ENCODE results near the gene CHMP6. TPM values are rescaled to one million over a fixed set of nuclear protein-coding genes. Genes with fewer than 3 reads are reported as not detected.

CHMP6 gene
- total RNA-seq, 1 experiment from 2014 or later, result 19.7 TPM

GRCh38 chr17:80992077-80992947, 671 bp downstream of the CHMP6 start:
- no peak for DNase-seq (ENCODE audit: low read depth)

DNA sequence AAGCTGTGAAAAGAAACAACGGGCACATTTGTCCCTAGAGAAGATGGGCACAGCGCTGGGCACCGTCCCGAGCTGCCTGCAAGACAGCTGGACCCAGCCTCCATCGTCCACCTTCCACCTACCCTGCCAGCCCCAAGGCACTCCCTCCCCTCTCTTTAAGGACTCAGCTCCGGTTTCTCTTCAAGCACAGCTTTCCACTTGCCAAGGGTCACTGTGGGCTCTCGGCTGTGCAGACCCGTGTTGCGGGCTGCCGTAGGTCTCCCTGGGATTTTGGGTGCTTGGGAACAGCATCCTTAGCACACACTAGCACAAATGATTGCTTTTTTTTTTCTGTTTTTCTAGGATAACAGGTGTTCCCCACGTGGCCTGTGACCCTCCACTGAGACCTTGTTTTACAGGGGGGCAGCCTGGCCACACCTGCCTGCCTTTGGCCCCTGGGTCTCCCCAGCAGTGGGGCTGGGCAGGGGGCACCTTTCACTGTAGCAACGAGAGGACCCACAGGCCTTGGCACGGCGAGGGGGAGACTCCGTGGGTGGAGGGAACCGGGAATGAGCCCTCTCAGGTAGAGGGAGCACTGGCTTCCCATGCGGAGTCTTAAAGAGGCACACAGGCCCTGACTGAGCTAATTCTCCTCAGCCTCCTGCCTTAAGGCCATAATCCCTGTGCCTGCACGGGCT, 1.4 kb downstream of the CHMP6 start:
- DNase-seq (ENCODE audit: low read depth), result no peak

- DNase-seq (ENCODE audit: low read depth), result no peak
These were observed 3.5 kb downstream of the CHMP6 start for GRCh38 chr17:80995131-80995530.

DNA sequence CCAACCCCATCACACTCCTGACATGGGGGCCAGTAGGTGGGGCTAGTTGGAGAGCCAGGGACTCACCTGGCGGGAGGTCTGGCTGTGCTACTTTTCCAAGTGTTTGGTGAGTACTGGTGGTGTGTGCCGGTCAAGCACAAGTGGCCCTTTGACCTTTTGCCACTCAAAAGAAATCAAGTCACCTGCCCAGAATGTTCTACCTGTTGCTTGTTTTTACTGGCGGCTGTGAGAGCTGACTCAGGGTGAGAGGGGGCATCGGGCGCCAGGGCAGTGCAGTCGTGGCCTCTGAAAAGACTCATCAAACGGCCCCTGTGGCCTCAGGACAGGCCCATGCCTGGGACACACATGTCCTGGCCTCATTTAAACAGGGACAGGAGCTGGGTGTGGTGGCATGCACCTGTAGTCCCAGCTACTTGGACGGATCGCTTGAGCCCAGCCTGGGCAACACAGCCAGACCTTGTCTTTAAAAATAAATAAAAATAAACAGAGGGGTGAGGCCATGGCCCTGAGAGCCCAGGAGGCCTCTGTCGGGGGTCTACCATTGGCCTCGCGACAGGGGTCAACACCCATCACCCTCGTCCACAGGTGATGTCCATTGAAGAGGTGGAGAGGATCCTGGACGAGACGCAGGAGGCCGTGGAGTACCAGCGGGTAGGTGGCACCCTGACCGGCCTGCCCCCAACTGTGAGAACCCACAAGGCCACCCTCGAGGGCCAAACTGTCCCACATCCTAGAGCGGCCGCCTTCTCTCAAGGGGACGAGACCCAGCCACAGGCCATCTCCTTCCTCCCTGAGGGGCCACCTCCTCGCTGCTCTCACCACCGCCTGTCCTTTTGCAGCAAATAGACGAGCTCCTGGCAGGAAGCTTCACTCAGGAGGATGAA, 5.0 kb downstream of the CHMP6 start:
- no peak for DNase-seq (ENCODE audit: low read depth)

DNA sequence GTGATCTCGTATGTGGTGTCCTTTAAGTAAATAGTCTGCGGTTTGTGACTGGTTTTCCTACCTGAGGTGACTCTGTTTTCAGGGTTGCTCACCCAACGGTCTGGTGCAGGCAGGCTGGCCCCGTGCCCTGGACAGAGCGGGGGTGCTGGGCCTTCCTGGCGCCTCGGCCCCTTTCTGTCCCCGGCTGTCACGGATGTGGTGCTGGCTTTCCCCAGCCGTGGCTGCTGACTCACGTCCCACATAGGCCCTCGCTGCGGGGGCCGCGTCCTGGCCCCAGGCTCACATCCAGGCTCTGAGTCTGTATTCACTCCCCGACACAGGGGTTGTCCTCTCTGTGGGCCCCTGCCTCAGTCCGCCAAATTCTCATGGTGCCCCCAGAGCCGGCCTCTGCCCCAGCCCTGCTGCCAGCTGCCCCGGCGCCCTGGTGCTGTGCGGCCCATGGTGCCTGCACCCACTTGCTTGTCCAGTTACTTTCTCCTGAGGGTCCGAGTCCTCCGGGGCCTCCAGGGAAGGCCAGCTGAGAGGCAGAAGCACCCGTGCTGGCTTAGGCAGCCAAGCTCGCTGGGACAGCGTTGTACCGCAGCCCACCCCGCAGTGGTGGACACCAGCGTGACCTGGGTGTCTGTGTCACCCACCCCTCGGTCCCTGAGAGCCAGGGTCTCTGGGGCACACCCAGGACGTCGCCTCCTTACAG, 5.9 kb downstream of the CHMP6 start:
- DNase-seq (ENCODE audit: low read depth), result peak; percentile 81

DNA sequence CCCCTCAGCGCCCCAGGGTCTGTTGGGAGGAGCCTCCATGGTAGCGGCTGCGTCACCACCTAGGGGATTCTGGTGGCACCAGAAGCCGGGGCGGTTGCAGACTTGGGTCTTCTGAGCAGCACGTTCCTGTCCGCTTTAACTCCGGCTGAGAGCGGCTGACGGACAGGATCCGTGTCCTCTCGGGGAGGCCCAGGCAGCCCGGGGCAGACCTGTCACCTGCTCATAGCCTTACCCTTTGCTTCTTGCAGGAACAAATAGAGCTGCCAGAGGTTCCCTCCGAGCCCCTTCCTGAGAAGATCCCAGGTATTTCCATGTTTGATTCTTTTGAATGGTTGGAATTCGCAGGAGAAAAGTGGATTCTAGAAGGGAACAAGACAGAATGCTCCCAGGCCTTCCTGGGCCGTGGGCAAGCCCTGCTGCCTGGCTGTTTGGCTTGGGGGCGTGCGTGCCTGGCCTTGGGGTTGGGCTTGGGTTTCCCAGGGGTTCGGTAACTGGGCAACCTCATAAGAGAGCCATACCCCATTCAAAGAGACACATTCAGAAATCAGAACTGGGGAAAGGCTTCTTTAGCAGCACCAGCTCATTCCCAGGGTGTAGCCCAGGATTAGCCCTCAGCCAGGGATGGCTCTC, 6.6 kb downstream of the CHMP6 start:
- no peak for DNase-seq (ENCODE audit: low read depth)

- DNase-seq (ENCODE audit: low read depth), result no peak
These were observed 7.3 kb downstream of the CHMP6 start for GRCh38 chr17:80998748-80999535.

- no peak for DNase-seq (ENCODE audit: low read depth)
These were observed 8.1 kb downstream of the CHMP6 start for GRCh38 chr17:80999536-81000333.

GRCh38 chr17:81000334-81000630, 8.6 kb downstream of the CHMP6 start:
- DNase-seq (ENCODE audit: low read depth), result no peak

- DNase-seq (ENCODE audit: low read depth), result no peak
These were observed 9.2 kb downstream of the CHMP6 start for GRCh38 chr17:81000631-81001357.

GRCh38 chr17:81002013-81002384, 10.4 kb downstream of the CHMP6 start:
- DNase-seq (ENCODE audit: low read depth), result no peak

- DNase-seq (ENCODE audit: low read depth), result peak; percentile 73
These were observed 11.0 kb downstream of the CHMP6 start for GRCh38 chr17:81002409-81003361.

- no peak for DNase-seq (ENCODE audit: low read depth)
These were observed 12.3 kb downstream of the CHMP6 start for GRCh38 chr17:81003711-81004475.

DNA sequence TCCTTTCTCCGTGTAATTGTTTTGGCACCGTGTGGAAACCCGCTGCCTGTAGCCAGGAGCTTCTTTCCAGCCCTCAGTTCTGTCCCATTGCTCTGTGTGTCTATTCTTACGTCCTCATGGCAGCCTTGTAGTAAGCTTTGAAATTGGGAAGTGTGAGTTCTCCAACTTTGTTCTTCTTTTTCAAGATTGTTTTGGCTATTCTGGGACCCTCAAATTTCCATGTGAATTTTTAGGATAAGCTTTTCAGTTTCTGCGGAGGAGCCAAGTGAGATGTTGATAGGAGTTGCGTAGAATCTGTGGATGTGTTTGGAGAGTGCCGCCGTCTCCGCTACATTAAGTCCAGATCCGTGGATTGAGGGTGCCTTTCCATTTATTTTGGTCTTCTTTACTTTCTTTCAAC, 15.2 kb downstream of the CHMP6 start:
- DNase-seq (ENCODE audit: low read depth), result no peak

GRCh38 chr17:81008140-81008539, 16.5 kb downstream of the CHMP6 start:
- DNase-seq (ENCODE audit: low read depth), result no peak

- no peak for DNase-seq (ENCODE audit: low read depth)
These were observed 17.5 kb downstream of the CHMP6 start for GRCh38 chr17:81009136-81009535.

DNA sequence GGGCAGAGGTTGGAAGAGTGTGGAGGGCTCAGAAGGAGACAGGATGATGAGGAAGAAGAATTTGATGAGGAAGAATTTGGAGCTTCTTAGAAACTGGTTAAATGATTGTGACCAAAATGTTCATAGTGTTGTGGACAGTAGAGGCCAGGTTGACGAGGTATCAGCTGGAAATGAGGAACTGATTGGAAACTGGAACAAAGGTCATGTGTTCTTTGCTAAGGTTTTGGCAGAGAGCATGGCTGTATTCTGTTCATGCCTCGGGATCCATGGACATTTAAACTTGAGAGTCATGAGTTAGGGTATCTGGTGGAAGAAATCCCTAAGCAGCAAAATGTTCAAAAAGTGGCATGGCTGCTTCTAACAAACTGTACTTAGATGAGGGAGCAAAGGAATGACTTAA, 19.3 kb downstream of the CHMP6 start:
- DNase-seq (ENCODE audit: low read depth), result no peak
